ENCODE measurements around the gene USP6NL.
A peak's percentile ranks its signal among the peaks of the same experiment; 100 is the strongest.

USP6NL gene

GRCh38 chr10:11586170-11586569 lies 25.3 kb downstream of the USP6NL start:
- no peak overlapping the region for H3K27ac ChIP-seq (ENCODE audit: low read length)
- peaks cover 9% of the 10 kb centered on the region for H3K9me3 ChIP-seq (ENCODE audit: insufficient read depth, low read depth, low read length)
- no peaks in the 10 kb centered on the region for H3K27me3 ChIP-seq (ENCODE audit: insufficient read depth, low read length)
- H3K9ac ChIP-seq (ENCODE audit: low read depth, low read length) = no peak overlapping the region
- no peak overlapping the region for H3K4me3 ChIP-seq (ENCODE audit: low read length)
- peaks cover 5% of the 10 kb centered on the region; the same call in 1 of the 2 replicates for H3K36me3 ChIP-seq (ENCODE audit: insufficient read depth, low read depth, low read length)
- H3K4me1 ChIP-seq (ENCODE audit: insufficient read depth, low read length) = peaks cover 8% of the 10 kb centered on the region; the same call in 1 of the 2 replicates

- Histone ChIP-seq H3K27ac (ENCODE audit: low read length) (no peak overlapping the region), H3K36me3 (ENCODE audit: insufficient read depth, low read depth, low read length) (peaks cover 5% of the 10 kb centered on the region; the same call in 1 of the 2 replicates), H3K4me3 (ENCODE audit: low read length) (no peak overlapping the region), H3K9me3 (ENCODE audit: insufficient read depth, low read depth, low read length) (peaks cover 9% of the 10 kb centered on the region), H3K9ac (ENCODE audit: low read depth, low read length) (no peak overlapping the region), H3K27me3 (ENCODE audit: insufficient read depth, low read length) (no peaks in the 10 kb centered on the region), H3K4me1 (ENCODE audit: insufficient read depth, low read length) (no peaks in the 10 kb centered on the region)
Observed at GRCh38 chr10:11581213-11581612, 30.2 kb downstream of the USP6NL start.

- Histone ChIP-seq H3K27me3 (ENCODE audit: insufficient read depth, low read length) (no peaks in the 10 kb centered on the region), H3K36me3 (ENCODE audit: insufficient read depth, low read depth, low read length) (no peaks in the 10 kb centered on the region), H3K9me3 (ENCODE audit: insufficient read depth, low read depth, low read length) (no peaks in the 10 kb centered on the region), H3K9ac (ENCODE audit: low read depth, low read length) (no peak overlapping the region), H3K27ac (ENCODE audit: low read length) (no peak overlapping the region), H3K4me3 (ENCODE audit: low read length) (no peak overlapping the region), H3K4me1 (ENCODE audit: insufficient read depth, low read length) (no peaks in the 10 kb centered on the region; the same call in 1 of the 2 replicates)
Observed at GRCh38 chr10:11579885-11580284, 31.6 kb downstream of the USP6NL start.

- Histone ChIP-seq H3K27ac (ENCODE audit: low read length) (no peak overlapping the region), H3K36me3 (ENCODE audit: insufficient read depth, low read depth, low read length) (no peaks in the 10 kb centered on the region), H3K27me3 (ENCODE audit: insufficient read depth, low read length) (no peaks in the 10 kb centered on the region), H3K9me3 (ENCODE audit: insufficient read depth, low read depth, low read length) (no peaks in the 10 kb centered on the region), H3K4me1 (ENCODE audit: insufficient read depth, low read length) (peaks cover under 1% of the 10 kb centered on the region), H3K9ac (ENCODE audit: low read depth, low read length) (no peak overlapping the region), H3K4me3 (ENCODE audit: low read length) (no peak overlapping the region)
Observed at GRCh38 chr10:11578802-11579255, 32.6 kb downstream of the USP6NL start.

GRCh38 chr10:11576092-11576809 lies 35.2 kb downstream of the USP6NL start:
- Histone ChIP-seq H3K27me3 (ENCODE audit: insufficient read depth, low read length) (no peaks in the 10 kb centered on the region), H3K27ac (ENCODE audit: low read length) (no peak overlapping the region), H3K9ac (ENCODE audit: low read depth, low read length) (no peak overlapping the region), H3K4me3 (ENCODE audit: low read length) (no peak overlapping the region), H3K36me3 (ENCODE audit: insufficient read depth, low read depth, low read length) (no peaks in the 10 kb centered on the region), H3K4me1 (ENCODE audit: insufficient read depth, low read length) (peaks cover 7% of the 10 kb centered on the region), H3K9me3 (ENCODE audit: insufficient read depth, low read depth, low read length) (no peaks in the 10 kb centered on the region)

GRCh38 chr10:11573497-11573896 lies 38.0 kb downstream of the USP6NL start:
- H3K36me3 ChIP-seq (ENCODE audit: insufficient read depth, low read depth, low read length) = no peaks in the 10 kb centered on the region
- H3K4me3 ChIP-seq (ENCODE audit: low read length) = no peak overlapping the region
- H3K9me3 ChIP-seq (ENCODE audit: insufficient read depth, low read depth, low read length) = no peaks in the 10 kb centered on the region
- H3K9ac ChIP-seq (ENCODE audit: low read depth, low read length) = peak overlapping the region; percentile 4; the same call in 1 of the 2 replicates
- no peaks in the 10 kb centered on the region for H3K27me3 ChIP-seq (ENCODE audit: insufficient read depth, low read length)
- H3K27ac ChIP-seq (ENCODE audit: low read length) = no peak overlapping the region
- peaks cover 7% of the 10 kb centered on the region for H3K4me1 ChIP-seq (ENCODE audit: insufficient read depth, low read length)

- Histone ChIP-seq H3K4me3 (ENCODE audit: low read length) (no peak overlapping the region), H3K9ac (ENCODE audit: low read depth, low read length) (no peak overlapping the region), H3K27ac (ENCODE audit: low read length) (no peak overlapping the region), H3K27me3 (ENCODE audit: insufficient read depth, low read length) (no peaks in the 10 kb centered on the region), H3K36me3 (ENCODE audit: insufficient read depth, low read depth, low read length) (no peaks in the 10 kb centered on the region), H3K9me3 (ENCODE audit: insufficient read depth, low read depth, low read length) (no peaks in the 10 kb centered on the region), H3K4me1 (ENCODE audit: insufficient read depth, low read length) (peaks cover 7% of the 10 kb centered on the region)
Observed at GRCh38 chr10:11570751-11571150, 40.7 kb downstream of the USP6NL start.

- no peaks in the 10 kb centered on the region for H3K27me3 ChIP-seq (ENCODE audit: insufficient read depth, low read length)
- H3K36me3 ChIP-seq (ENCODE audit: insufficient read depth, low read depth, low read length) = no peaks in the 10 kb centered on the region
- no peak overlapping the region for H3K27ac ChIP-seq (ENCODE audit: low read length)
- H3K9me3 ChIP-seq (ENCODE audit: insufficient read depth, low read depth, low read length) = no peaks in the 10 kb centered on the region
- no peak overlapping the region for H3K9ac ChIP-seq (ENCODE audit: low read depth, low read length)
- H3K4me1 ChIP-seq (ENCODE audit: insufficient read depth, low read length) = peaks cover 7% of the 10 kb centered on the region; the same call in 1 of the 2 replicates
- no peak overlapping the region for H3K4me3 ChIP-seq (ENCODE audit: low read length)
Observed at GRCh38 chr10:11569471-11569870, 42.0 kb downstream of the USP6NL start.

- H3K4me3 ChIP-seq (ENCODE audit: low read length) = no peak overlapping the region
- H3K4me1 ChIP-seq (ENCODE audit: insufficient read depth, low read length) = peaks cover 4% of the 10 kb centered on the region; the same call in 1 of the 2 replicates
- no peak overlapping the region for H3K27ac ChIP-seq (ENCODE audit: low read length)
- no peaks in the 10 kb centered on the region for H3K36me3 ChIP-seq (ENCODE audit: insufficient read depth, low read depth, low read length)
- no peaks in the 10 kb centered on the region for H3K9me3 ChIP-seq (ENCODE audit: insufficient read depth, low read depth, low read length)
- H3K9ac ChIP-seq (ENCODE audit: low read depth, low read length) = no peak overlapping the region
- no peaks in the 10 kb centered on the region for H3K27me3 ChIP-seq (ENCODE audit: insufficient read depth, low read length)
Observed at GRCh38 chr10:11568578-11568977, 42.9 kb downstream of the USP6NL start.

- Histone ChIP-seq H3K27me3 (ENCODE audit: insufficient read depth, low read length) (no peaks in the 10 kb centered on the region), H3K9ac (ENCODE audit: low read depth, low read length) (no peak overlapping the region), H3K36me3 (ENCODE audit: insufficient read depth, low read depth, low read length) (no peaks in the 10 kb centered on the region), H3K4me1 (ENCODE audit: insufficient read depth, low read length) (no peaks in the 10 kb centered on the region), H3K9me3 (ENCODE audit: insufficient read depth, low read depth, low read length) (peaks cover 2% of the 10 kb centered on the region; the same call in 1 of the 2 replicates), H3K4me3 (ENCODE audit: low read length) (no peak overlapping the region), H3K27ac (ENCODE audit: low read length) (no peak overlapping the region)
Observed at GRCh38 chr10:11564741-11565140, 46.7 kb downstream of the USP6NL start.

- H3K9ac ChIP-seq (ENCODE audit: low read depth, low read length) = no peak overlapping the region
- no peak overlapping the region for H3K4me3 ChIP-seq (ENCODE audit: low read length)
- H3K36me3 ChIP-seq (ENCODE audit: insufficient read depth, low read depth, low read length) = no peaks in the 10 kb centered on the region
- H3K9me3 ChIP-seq (ENCODE audit: insufficient read depth, low read depth, low read length) = peaks cover 2% of the 10 kb centered on the region; the same call in 1 of the 2 replicates
- H3K27me3 ChIP-seq (ENCODE audit: insufficient read depth, low read length) = no peaks in the 10 kb centered on the region
- H3K27ac ChIP-seq (ENCODE audit: low read length) = no peak overlapping the region
- H3K4me1 ChIP-seq (ENCODE audit: insufficient read depth, low read length) = no peaks in the 10 kb centered on the region
Observed at GRCh38 chr10:11563936-11564335, 47.5 kb downstream of the USP6NL start.

- Histone ChIP-seq H3K27ac (ENCODE audit: low read length) (no peak overlapping the region), H3K27me3 (ENCODE audit: insufficient read depth, low read length) (no peaks in the 10 kb centered on the region), H3K36me3 (ENCODE audit: insufficient read depth, low read depth, low read length) (no peaks in the 10 kb centered on the region), H3K9me3 (ENCODE audit: insufficient read depth, low read depth, low read length) (peaks cover 2% of the 10 kb centered on the region; the same call in 1 of the 2 replicates), H3K9ac (ENCODE audit: low read depth, low read length) (no peak overlapping the region), H3K4me3 (ENCODE audit: low read length) (no peak overlapping the region), H3K4me1 (ENCODE audit: insufficient read depth, low read length) (no peaks in the 10 kb centered on the region)
Observed at GRCh38 chr10:11562888-11563287, 48.6 kb downstream of the USP6NL start.
